Activated CD4-positive, CD25-positive, alpha-beta regulatory T cell treated with anti-CD3 and anti-CD28 coated beads, Interleukin-2, amount 50 U/mL, for 24 hours (primary cell): Measurements from ENCODE around the gene MGST2.

Experiments used
- ATAC-seq, 2 donors: fragments of 150-1000 bp; cut with Tn5 transposase; one replicate each; pipeline ENCODE4 v1.10.0; 2021; ENCODE audit warnings: mild to moderate bottlenecking in 1 of 2, moderate library complexity in 1 of 2

The MGST2 gene

GRCh38 chr4:139745111-139745639, 79.6 kb downstream of the MGST2 start:
- ATAC-seq: no peak

- no peak for ATAC-seq
Measured at GRCh38 chr4:139746431-139747171, 81.0 kb downstream of the MGST2 start.

- ATAC-seq: no peak
Measured at GRCh38 chr4:139749338-139749737, 83.7 kb downstream of the MGST2 start.

- no peak for ATAC-seq
Measured at GRCh38 chr4:139749835-139750498, 84.3 kb downstream of the MGST2 start.

DNA sequence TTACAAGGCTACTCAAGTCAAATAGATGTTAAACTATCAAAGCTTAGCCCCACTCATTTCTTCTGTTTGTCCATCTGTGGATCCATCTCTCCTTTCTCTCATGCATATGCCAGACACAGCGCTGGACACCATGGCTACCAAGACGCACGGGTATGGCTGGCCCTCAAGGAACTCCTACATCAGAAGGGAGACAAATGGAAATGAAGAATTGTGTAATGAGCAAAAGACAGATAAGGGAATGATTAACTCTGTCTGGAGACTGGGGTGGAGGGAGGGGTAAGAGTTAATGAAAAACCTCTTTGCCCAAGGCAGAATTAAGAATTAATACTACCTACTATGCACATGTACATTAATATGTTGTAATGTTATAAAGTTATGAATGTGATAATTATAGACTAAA, 88.1 kb downstream of the MGST2 start:
- ATAC-seq: no peak
